Effector memory CD4-positive, alpha-beta T cell (primary cell): ENCODE measurements around the gene GIMAP5.
"Not testable (repeated sequence)": the region's sequence is repeated elsewhere in the genome, so short reads cannot be mapped to it uniquely, and the experiment has no call there.

Experiments
- DNase-seq, 3 donors: peaks; one replicate each; pipeline ENCODE4 v3.0.0-alpha.2; 2020
- H3K27ac ChIP-seq: 2 replicates; pipeline ENCODE4 v1.7.0; 2013; ENCODE audit warnings: mild to moderate bottlenecking, low read length, moderate library complexity; ENCODE audit not compliant: insufficient read depth, poor library complexity, severe bottlenecking
- H3K27me3 ChIP-seq: replicated peaks from 2 replicates; pipeline ENCODE4 v1.7.0; 2013; ENCODE audit warnings: mild to moderate bottlenecking, low read length; ENCODE audit not compliant: insufficient read depth, control insufficient read depth, poor library complexity, severe bottlenecking
- H3K36me3 ChIP-seq: 2 replicates; pipeline ENCODE4 v1.7.0; 2013; ENCODE audit warnings: mild to moderate bottlenecking, low read length, moderate library complexity; ENCODE audit not compliant: control insufficient read depth, insufficient read depth
- H3K4me1 ChIP-seq: 2 replicates; pipeline ENCODE4 v1.7.0; 2013; ENCODE audit warnings: low read length, mild to moderate bottlenecking; ENCODE audit not compliant: control insufficient read depth, insufficient read depth, poor library complexity, severe bottlenecking
- H3K4me3 ChIP-seq: 2 replicates; pipeline ENCODE4 v1.7.0; 2013; ENCODE audit warnings: low read length, low read depth, mild to moderate bottlenecking; ENCODE audit not compliant: insufficient read depth, poor library complexity, severe bottlenecking
- H3K9me3 ChIP-seq: 2 replicates; pipeline ENCODE4 v1.7.0; 2013; ENCODE audit warnings: mild to moderate bottlenecking, low read length, moderate library complexity; ENCODE audit not compliant: control insufficient read depth

Gene GIMAP5

DNA sequence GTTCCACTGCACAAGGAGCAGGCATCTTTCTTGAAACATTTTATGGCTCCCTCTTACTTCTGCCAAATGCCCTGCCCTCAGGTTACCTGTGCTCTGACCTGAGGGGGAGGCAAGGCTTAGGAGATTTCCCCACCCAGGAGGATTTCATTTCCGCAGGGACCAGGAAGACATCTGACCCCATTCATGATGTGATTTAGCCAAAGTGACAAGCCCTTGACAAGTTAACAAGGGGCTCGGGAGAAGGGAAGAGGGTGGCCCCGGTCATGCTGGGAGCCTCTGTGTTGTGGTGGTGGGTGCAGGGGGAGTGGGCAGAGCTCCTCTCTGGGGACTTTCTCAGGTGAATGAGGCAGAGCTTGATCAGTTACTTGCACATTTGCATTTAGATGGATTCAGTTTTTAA is 18.9 kb downstream of the GIMAP5 start:
- H3K4me1 ChIP-seq = peaks cover 34% of the 10 kb centered on the region

DNA sequence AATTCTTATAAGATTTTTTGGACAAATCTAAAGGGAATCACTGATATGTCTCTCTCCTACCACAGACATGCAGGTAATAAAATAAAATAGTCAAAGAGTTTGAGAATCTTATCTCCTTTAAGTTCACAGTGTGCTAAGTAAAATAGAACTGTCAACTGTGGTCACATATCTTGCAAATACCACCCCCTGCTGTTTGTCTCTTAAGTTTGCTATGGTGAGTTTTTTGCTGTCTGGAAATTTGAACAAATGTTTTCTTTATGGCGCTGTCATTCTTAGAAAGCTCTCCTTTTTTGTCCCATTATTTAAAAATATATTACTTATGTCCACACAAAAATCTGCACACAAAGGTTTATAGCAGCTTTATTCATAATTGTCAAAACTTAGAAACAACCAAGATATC is 19.6 kb downstream of the GIMAP5 start:
- no peaks in the 10 kb centered on the region for H3K9me3 ChIP-seq
- peak overlapping the region; percentile 23 for H3K4me3 ChIP-seq
- H3K27me3 ChIP-seq = no peaks in the 10 kb centered on the region
- no peak for DNase-seq
- no peaks in the 10 kb centered on the region for H3K36me3 ChIP-seq
- H3K27ac ChIP-seq = peak overlapping the region; percentile 88
- H3K4me1 ChIP-seq = peaks cover 30% of the 10 kb centered on the region

More for the DNA sequence above, 18.9 kb downstream of the GIMAP5 start:
- H3K27me3 ChIP-seq = no peaks in the 10 kb centered on the region
- H3K4me3 ChIP-seq = peak overlapping the region; percentile 23
- H3K27ac ChIP-seq = peak overlapping the region; percentile 88
- no peak for DNase-seq
- H3K9me3 ChIP-seq = no peaks in the 10 kb centered on the region
- no peaks in the 10 kb centered on the region for H3K36me3 ChIP-seq

DNA sequence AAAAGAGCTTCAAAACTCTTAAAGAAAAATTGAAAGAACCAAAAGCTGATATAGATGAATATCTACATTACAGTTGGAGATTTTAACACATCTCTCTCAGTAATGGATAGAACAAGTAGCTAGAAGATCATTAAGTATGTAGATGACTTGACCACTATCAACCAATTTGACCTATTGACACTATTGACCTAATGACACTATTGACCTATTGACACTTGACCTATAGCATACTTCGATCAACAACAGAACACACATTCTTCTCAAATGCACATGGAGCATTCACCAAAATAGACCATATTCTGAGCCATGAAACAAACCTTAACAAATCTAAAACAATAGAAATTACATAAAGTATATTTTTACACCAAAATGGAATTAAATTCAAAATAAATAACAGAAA is 22.3 kb downstream of the GIMAP5 start:
- no peaks in the 10 kb centered on the region for H3K27me3 ChIP-seq
- H3K4me1 ChIP-seq = peaks cover 22% of the 10 kb centered on the region
- H3K27ac ChIP-seq = no peak overlapping the region
- no peaks in the 10 kb centered on the region for H3K9me3 ChIP-seq
- no peak overlapping the region for H3K4me3 ChIP-seq
- H3K36me3 ChIP-seq = no peaks in the 10 kb centered on the region
- no peak for DNase-seq

DNA sequence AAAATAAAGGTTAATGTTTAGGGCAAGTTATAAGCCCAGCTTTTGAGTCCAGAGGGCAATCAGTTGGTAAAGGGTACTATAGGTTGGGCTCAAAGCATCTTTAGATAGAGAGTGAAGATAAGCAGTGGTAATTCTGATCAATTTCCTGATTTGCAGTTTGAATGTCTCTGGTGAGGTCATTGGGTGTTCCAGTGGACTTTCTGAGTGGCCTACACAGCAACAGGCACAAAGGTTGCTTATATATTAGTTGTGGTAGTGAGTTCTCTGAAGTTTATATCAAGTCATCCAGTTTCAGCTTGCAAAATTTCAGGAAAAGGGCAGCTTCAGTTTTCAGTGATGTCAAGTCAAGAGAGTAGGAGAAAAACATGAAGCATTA is 29.1 kb downstream of the GIMAP5 start:
- no peak overlapping the region for H3K4me3 ChIP-seq
- H3K27me3 ChIP-seq = no peaks in the 10 kb centered on the region
- no peaks in the 10 kb centered on the region for H3K36me3 ChIP-seq
- H3K9me3 ChIP-seq = no peaks in the 10 kb centered on the region
- H3K4me1 ChIP-seq = no peaks in the 10 kb centered on the region
- no peak overlapping the region for H3K27ac ChIP-seq
- DNase-seq = no peak

DNA sequence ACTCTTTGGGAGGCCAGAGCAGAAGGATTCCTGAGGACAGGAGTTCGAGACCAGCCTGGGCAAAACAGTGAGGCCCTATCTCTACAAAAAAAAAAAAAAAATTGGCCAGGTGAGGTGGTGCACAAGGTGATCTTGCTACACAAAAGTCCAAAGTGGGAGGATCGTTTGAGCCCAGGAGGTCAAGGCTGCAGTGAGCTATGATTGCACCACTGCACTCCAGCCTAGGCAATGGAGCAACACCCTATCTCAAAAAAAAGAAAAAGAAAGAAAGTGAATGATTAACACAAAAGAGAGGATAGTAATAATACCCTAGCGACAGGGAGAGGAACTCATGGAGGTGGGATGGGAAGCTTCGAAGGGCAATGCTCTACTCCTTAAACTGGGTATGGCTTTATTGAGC is 32.5 kb downstream of the GIMAP5 start:
- Histone ChIP-seq H3K9me3 (no peaks in the 10 kb centered on the region), H3K4me1 (no peaks in the 10 kb centered on the region), H3K4me3 (no peak overlapping the region), H3K27ac (no peak overlapping the region), H3K36me3 (no peaks in the 10 kb centered on the region), H3K27me3 (no peaks in the 10 kb centered on the region)
- no peak for DNase-seq

DNA sequence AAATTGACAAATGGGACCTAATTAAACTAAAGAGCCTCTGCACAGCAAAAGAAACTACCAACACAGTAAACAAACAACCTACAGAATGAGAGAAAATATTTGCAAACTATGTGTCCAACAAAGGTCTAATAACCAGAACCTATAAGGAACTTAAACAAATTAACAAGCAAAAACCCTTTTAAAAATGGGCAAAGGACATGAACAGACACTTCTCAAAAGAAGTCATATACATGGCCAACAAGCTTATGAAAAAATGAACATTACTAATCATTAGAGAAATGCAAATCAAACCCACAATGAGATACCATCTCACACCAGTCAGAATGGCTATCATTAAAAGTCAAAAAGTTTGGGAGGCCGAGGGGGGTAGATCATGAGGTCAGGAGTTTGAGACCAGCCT is 36.9 kb downstream of the GIMAP5 start:
- H3K4me1 ChIP-seq, H3K27ac ChIP-seq, H3K9me3 ChIP-seq, H3K36me3 ChIP-seq, H3K4me3 ChIP-seq, H3K27me3 ChIP-seq, DNase-seq: not testable (repeated sequence)

DNA sequence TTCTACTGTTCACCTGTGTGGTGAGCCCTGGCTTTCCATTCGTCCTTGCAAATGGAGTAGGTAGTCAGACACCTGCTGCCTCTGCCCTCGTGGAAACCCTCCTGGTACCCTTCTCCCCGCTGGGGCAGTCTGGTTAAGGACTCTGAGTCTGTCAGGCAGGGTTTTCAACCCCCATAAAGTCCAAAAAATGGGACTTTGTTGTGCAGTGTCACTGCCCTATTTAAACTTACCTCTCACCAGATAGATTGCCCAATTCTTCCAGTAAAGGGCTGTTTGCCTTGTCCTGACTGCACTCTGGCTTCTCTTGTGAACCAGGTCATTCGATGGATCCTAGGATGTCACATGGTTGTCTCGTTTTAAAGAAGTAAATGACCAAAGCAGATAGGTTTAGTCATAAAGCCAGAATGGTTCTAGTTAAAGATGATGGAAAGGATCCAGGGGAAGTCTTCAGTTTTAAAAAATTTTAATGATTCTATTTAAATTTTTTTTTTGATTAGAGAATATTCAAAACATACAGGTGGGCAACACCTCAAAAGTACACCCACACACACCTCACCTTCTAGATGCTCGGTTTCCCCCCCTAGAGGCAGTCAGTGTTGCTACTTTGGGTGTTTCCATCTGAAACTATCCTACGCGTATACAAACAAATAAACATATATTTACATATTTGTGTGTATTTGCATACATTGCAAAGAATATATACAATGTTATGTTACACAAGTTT is 41.0 kb downstream of the GIMAP5 start:
- H3K9me3 ChIP-seq = no peaks in the 10 kb centered on the region
- no peak overlapping the region for H3K27ac ChIP-seq
- no peaks in the 10 kb centered on the region for H3K36me3 ChIP-seq
- no peaks in the 10 kb centered on the region for H3K27me3 ChIP-seq
- H3K4me3 ChIP-seq = no peak overlapping the region
- DNase-seq = no peak
- H3K4me1 ChIP-seq = no peaks in the 10 kb centered on the region

DNA sequence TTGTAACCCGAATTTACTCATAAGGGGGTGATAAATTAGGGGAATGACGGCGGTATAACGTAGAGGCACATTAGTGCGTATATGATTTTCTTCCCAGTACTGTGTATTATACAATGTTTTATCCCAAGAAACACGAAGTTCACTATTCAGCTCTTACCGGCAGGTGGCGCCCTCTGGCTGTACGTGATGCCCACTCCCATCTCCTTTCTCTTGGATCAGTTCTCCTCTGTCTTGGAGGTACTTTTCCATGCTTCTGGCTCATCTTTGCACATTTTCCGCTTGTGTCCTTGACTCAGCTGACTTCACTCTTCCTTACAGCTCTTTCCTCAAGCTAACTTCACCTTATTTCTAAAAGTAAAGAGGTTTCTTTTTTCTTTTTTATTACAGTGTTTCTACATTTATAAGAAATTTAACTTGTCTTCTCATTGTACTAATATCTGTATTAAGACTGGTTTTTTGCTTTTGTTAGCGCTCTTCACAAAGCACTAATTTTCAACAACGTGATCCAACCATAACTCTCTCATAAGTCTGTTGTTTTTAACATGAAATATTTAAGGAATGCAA is 41.6 kb downstream of the GIMAP5 start:
- H3K27me3 ChIP-seq = no peaks in the 10 kb centered on the region
- no peak overlapping the region for H3K27ac ChIP-seq
- H3K4me3 ChIP-seq = no peak overlapping the region
- no peaks in the 10 kb centered on the region for H3K4me1 ChIP-seq
- peak; percentile 39 to 64 (median 43) for DNase-seq
- no peaks in the 10 kb centered on the region for H3K9me3 ChIP-seq
- H3K36me3 ChIP-seq = no peaks in the 10 kb centered on the region

DNA sequence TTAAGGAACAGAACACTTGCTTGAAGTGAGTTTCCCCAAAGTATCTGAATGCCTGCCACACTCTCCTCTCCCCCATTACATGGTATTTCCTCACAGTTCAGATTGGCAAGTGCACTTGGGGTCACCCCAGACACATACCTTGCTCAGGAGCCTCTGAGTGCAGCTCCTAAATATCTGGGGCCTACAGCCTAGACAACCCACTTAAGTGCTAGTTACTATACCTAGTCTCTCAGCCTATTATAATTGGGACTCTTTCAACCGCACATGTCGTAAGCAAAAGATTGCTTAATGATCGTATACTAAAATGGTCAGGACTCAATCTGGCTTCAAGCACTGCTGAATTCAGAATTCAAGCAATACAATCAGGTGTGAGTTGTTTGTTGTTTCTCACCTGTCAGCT is 43.1 kb downstream of the GIMAP5 start:
- DNase-seq = no peak
- H3K4me3 ChIP-seq = no peak overlapping the region
- H3K27me3 ChIP-seq = no peaks in the 10 kb centered on the region
- H3K36me3 ChIP-seq = no peaks in the 10 kb centered on the region
- H3K27ac ChIP-seq = no peak overlapping the region
- no peaks in the 10 kb centered on the region for H3K9me3 ChIP-seq
- H3K4me1 ChIP-seq = no peaks in the 10 kb centered on the region

DNA sequence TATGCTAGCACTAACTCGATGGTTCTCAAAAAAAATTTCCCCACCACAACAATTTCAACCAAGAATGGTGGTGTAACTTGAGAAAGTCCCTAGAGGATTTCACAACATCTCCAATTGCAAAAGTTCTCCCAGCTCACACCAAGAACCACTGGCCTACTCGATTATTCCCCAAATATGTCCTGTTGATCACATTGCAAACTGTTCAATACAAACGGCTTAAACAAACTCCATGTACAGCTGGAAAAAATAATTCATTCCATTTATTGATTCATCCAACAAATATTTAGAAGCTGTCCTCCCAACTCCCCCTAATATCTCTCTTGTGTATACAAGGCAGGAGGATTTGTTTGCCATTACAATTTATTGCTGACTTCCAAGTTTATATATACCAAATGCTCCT is 43.9 kb downstream of the GIMAP5 start:
- no peak for DNase-seq
- no peak overlapping the region for H3K4me3 ChIP-seq
- no peaks in the 10 kb centered on the region for H3K9me3 ChIP-seq
- H3K27ac ChIP-seq = no peak overlapping the region
- no peaks in the 10 kb centered on the region for H3K4me1 ChIP-seq
- H3K27me3 ChIP-seq = no peaks in the 10 kb centered on the region
- H3K36me3 ChIP-seq = no peaks in the 10 kb centered on the region
